HL-60 (cell line): ENCODE measurements around the gene CYP1A2.

ENCODE experiments used
- GABPA ChIP-seq: IDR thresholded peaks from 2 replicates; pipeline ENCODE4 v1.6.1; 2012; ENCODE audit warnings: low read depth
- POLR2AphosphoS5 ChIP-seq: IDR thresholded peaks from 2 replicates; pipeline ENCODE4 v1.6.1; 2012; ENCODE audit warnings: low read depth
- REST ChIP-seq: IDR thresholded peaks from 2 replicates; pipeline ENCODE4 v1.6.1; 2012; ENCODE audit warnings: low read depth; ENCODE audit not compliant: insufficient replicate concordance
- SPI1 ChIP-seq: IDR thresholded peaks from 2 replicates; pipeline ENCODE4 v1.6.1; 2012; ENCODE audit warnings: low read depth, mild to moderate bottlenecking, borderline replicate concordance
- TF ChIP-seq, protein P1 (sequence below): IDR thresholded peaks from one replicate; pipeline ENCODE4 v1.5.1; 2011; ENCODE audit warnings: low read length, control low read depth, inconsistent platforms; ENCODE audit not compliant: insufficient read depth

GRCh38 chr15:74775894-74776293 lies 27.2 kb downstream of the CYP1A2 start:
- TF ChIP-seq, protein P1, sequence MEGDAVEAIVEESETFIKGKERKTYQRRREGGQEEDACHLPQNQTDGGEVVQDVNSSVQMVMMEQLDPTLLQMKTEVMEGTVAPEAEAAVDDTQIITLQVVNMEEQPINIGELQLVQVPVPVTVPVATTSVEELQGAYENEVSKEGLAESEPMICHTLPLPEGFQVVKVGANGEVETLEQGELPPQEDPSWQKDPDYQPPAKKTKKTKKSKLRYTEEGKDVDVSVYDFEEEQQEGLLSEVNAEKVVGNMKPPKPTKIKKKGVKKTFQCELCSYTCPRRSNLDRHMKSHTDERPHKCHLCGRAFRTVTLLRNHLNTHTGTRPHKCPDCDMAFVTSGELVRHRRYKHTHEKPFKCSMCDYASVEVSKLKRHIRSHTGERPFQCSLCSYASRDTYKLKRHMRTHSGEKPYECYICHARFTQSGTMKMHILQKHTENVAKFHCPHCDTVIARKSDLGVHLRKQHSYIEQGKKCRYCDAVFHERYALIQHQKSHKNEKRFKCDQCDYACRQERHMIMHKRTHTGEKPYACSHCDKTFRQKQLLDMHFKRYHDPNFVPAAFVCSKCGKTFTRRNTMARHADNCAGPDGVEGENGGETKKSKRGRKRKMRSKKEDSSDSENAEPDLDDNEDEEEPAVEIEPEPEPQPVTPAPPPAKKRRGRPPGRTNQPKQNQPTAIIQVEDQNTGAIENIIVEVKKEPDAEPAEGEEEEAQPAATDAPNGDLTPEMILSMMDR = no peak
- no peak for TF ChIP-seq POLR2AphosphoS5
- no peak for TF ChIP-seq REST
- no peak for TF ChIP-seq GABPA
- no peak for TF ChIP-seq SPI1
